Measurements from ENCODE around the gene MCCD1. TPM values are rescaled to one million over a fixed set of nuclear protein-coding genes. Genes with fewer than 3 reads are reported as not detected.
A peak's percentile ranks its signal among the peaks of the same experiment; 100 is the strongest.

Gene MCCD1
- total RNA-seq, 3 donors from 2014 or later (not counting 1 experiment from before 2014, with no cell fraction given): not detected

- Mint-ChIP-seq H3K9me3 (no peaks in the 10 kb centered on the region), H3K4me3 (peak within 1 kb of the TSS; percentile 99), H3K36me3 (peaks cover 24% of the 10 kb centered on the region), H3K27me3 (ENCODE audit: low read depth in 2 of 2) (no peaks in the 10 kb centered on the region), H3K27ac (peak within 1 kb of the TSS; percentile 94 to 96), H3K4me1 (peaks cover 49 to 56% of the 10 kb centered on the region in 2 donors)
- Histone ChIP-seq H3K36me3 (ENCODE audit: control insufficient read depth, insufficient read depth, low read length) (peaks cover 29% of the 10 kb centered on the region), H3K4me1 (ENCODE audit: control insufficient read depth, insufficient read depth, low read length) (peaks cover 36% of the 10 kb centered on the region), H3K9me3 (ENCODE audit: control insufficient read depth, insufficient read depth, low read length) (no peaks in the 10 kb centered on the region), H3K4me3 (ENCODE audit: low read length) (peak within 1 kb of the TSS; percentile 77), H3K27ac (ENCODE audit: low read length) (peak within 1 kb of the TSS; percentile 92), H3K27me3 (ENCODE audit: control insufficient read depth, insufficient read depth, low read length) (no peaks in the 10 kb centered on the region)
- TF ChIP-seq CTCF (IDR thresholded peaks at IDR 0.05): no peak
- peak; percentile 85 to 99 for DNase-seq
- peak; percentile 69 to 86 (median 77) for ATAC-seq
- under 1% methylated on average over 43 of the region's 43 CpGs for WGBS (ENCODE audit: insufficient coverage)
- intact Hi-C loops (cut with micrococcal nuclease): loop anchor here (1.0 to 10.0 kb wide), 5 partner anchors 49 to 290 kb away; partner anchors contain the start of genes CLIC1, CSNK2B, LY6G5B and PRRC2A
Observed at GRCh38 chr6:31541658-31542521, 13.1 kb downstream of the MCCD1 start, which contains the start of gene DDX39B. Gene DDX39B (minus strand): TSS chr6:31542003. CDS start chr6:31540532, 1,471 bp downstream.

- Histone ChIP-seq H3K36me3 (ENCODE audit: control insufficient read depth, insufficient read depth, low read length) (peaks cover 17% of the 10 kb centered on the region), H3K9me3 (ENCODE audit: control insufficient read depth, insufficient read depth, low read length) (no peaks in the 10 kb centered on the region), H3K4me1 (ENCODE audit: control insufficient read depth, insufficient read depth, low read length) (peaks cover 50% of the 10 kb centered on the region), H3K4me3 (ENCODE audit: low read length) (no peak overlapping the region), H3K27ac (ENCODE audit: low read length) (no peak overlapping the region), H3K27me3 (ENCODE audit: control insufficient read depth, insufficient read depth, low read length) (no peaks in the 10 kb centered on the region)
- ATAC-seq: no peak
- peaks cover 62 to 63% of the 10 kb centered on the region in 2 donors for H3K4me1 Mint-ChIP-seq
- WGBS (ENCODE audit: insufficient coverage): 100% methylated on average over 5 of the region's 6 CpGs
- TF ChIP-seq CTCF (IDR thresholded peaks at IDR 0.05): no peak
- H3K27ac Mint-ChIP-seq: peak overlapping the region in 1 of 2 donors; percentile 96
- peaks cover 19% of the 10 kb centered on the region for H3K36me3 Mint-ChIP-seq
- DNase-seq: no peak
- H3K9me3 Mint-ChIP-seq: no peaks in the 10 kb centered on the region
- intact Hi-C loops (cut with micrococcal nuclease): loop anchor here (5.0 to 10.0 kb wide), 3 partner anchors 124 to 289 kb away; partner anchors contain the start of genes CLIC1, CSNK2B and LY6G5B
- no peaks in the 10 kb centered on the region for H3K27me3 Mint-ChIP-seq (ENCODE audit: low read depth in 2 of 2)
- no peak overlapping the region for H3K4me3 Mint-ChIP-seq
Observed at GRCh38 chr6:31543639-31544038, 14.9 kb downstream of the MCCD1 start.

DNA sequence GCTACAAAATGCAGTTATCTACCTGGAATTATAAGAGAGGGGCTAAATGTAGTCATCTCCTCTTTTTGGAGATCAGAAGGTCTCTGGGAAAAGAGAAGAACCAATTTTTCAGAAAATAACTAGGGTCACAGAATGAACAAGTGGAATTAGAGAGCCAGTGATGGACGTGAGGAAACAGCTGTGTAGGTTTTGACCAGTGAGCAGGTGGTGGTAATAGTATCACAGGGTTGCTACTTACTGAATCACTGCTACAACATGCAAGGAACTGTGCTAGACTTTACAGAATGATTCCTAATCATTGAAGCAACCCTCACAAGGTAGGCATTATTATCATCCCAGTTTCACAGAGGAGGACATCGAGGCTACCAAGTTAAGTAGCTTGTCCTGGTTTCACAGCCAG is 15.9 kb downstream of the MCCD1 start:
- Histone ChIP-seq H3K27ac (ENCODE audit: low read length) (no peak overlapping the region), H3K4me1 (ENCODE audit: control insufficient read depth, insufficient read depth, low read length) (peaks cover 40% of the 10 kb centered on the region), H3K9me3 (ENCODE audit: control insufficient read depth, insufficient read depth, low read length) (no peaks in the 10 kb centered on the region), H3K27me3 (ENCODE audit: control insufficient read depth, insufficient read depth, low read length) (no peaks in the 10 kb centered on the region), H3K36me3 (ENCODE audit: control insufficient read depth, insufficient read depth, low read length) (peaks cover 7% of the 10 kb centered on the region), H3K4me3 (ENCODE audit: low read length) (no peak overlapping the region)
- 85% methylated on average over 2 of the region's 2 CpGs for WGBS (ENCODE audit: insufficient coverage)
- Mint-ChIP-seq H3K36me3 (peaks cover 13% of the 10 kb centered on the region), H3K27me3 (ENCODE audit: low read depth in 2 of 2) (no peaks in the 10 kb centered on the region), H3K27ac (peak overlapping the region in 1 of 2 donors; percentile 21), H3K4me1 (peaks cover 51 to 58% of the 10 kb centered on the region in 2 donors), H3K9me3 (no peaks in the 10 kb centered on the region), H3K4me3 (peak overlapping the region; percentile 22)
- TF ChIP-seq CTCF (IDR thresholded peaks at IDR 0.05): no peak
- ATAC-seq (no peak), DNase-seq (no peak)
- intact Hi-C loops (cut with micrococcal nuclease): loop anchor here (5.0 to 10.0 kb wide), 3 partner anchors 123 to 288 kb away; partner anchors contain the start of genes CLIC1, CSNK2B and LY6G5B

All from natural killer cell (primary cell).